UCSD-AML1 (cell line): ENCODE measurements around the gene BTF3L4.
"Not testable (repeated sequence)": the region's sequence is repeated elsewhere in the genome, so short reads cannot be mapped to it uniquely, and the experiment has no call there.

ENCODE experiments used
- DNase-seq: peaks from one replicate; lab custom pipeline; 2025; ENCODE audit not compliant: unreplicated experiment; lab: John Stamatoyannopoulos, UW

BTF3L4 gene

GRCh38 chr1:52055066-52055865, 829 bp upstream of the BTF3L4 start, which contains the start of gene TXNDC12:
Gene TXNDC12, minus strand, starts transcription at chr1:52055191. Its CDS starts 95 bp downstream, at chr1:52055096.
- peak; percentile 86 for DNase-seq

GRCh38 chr1:52055866-52056162, 281 bp upstream of the BTF3L4 start:
- DNase-seq = no peak

DNA sequence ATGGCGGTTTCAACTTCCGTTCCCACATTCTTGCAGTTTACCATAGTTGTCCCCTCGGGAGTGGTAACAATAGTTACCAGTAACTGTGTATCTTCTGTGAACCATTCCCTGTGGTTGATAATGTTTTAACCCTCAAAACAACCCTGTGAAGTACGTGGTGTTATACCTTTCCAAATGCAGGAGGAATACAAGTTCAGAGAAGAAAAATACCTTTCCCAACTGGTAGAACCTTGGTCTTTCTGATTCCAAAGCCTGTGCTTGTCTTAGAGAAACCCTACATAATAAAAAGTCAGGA, 789 bp downstream of the BTF3L4 start:
- no peak for DNase-seq

DNA sequence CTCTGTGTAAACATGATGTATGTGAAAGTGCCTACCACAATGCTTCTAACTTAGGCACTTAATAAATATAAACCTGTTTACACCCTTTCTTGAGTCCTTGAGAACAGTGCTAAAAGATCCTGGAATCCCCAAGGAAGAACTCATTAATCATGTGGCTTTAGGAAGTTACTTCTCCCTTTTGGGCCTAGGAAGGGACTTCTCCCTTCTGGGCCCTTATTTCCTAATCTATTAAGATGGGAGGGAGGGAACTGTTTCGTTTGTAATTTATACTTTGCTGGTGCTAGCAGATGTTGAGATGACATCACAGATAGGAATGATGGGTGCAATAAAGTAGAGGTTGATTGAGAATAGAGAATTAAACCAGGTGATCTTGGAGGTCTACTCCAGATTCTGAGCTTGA, 1.2 kb downstream of the BTF3L4 start:
- DNase-seq = no peak

DNA sequence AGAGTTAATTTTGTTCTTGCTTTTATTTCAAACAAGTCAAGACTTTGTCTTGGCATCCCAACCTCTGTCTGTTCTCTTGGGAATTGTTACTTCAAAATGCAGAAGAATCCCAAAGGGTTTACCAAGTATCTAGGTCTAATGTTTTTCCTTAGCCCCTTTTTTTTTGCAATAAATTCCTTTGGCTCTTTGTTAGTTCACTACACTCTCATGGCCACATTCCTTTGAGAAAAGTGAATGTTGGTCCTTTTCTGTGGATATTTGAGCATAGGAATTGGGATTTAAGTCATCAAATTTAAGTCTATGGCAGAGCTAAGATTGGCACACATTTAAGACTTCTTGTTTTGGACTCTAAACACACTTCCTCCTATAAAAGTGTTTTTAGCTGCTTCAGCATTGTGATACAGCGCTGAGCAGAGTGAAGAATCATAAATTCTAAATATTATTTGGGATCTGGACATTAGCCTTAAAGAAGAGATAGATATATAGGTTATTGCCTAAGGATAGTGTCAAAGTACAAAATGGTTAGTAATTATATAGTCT, 1.9 kb downstream of the BTF3L4 start:
- no peak for DNase-seq

- no peak for DNase-seq
Observed at GRCh38 chr1:52059321-52059720, 3.2 kb downstream of the BTF3L4 start.

DNA sequence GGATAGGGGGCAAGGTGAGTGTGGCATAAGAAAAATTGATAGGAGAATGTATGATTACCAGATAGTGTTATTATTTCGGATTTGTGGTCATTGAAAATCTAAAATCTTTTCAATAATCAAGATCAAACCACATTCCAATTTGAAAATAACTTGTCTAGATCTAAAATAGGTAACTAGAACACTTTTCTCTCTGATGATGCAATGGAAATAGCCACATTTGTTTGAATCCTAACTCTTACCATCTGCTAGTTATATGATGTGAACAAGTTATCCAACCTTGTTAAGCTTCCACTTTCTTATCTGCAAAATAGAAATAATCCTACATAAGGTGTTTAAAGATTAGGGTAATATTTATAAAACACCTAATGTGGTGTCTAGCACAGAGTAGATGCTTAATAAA, 3.8 kb downstream of the BTF3L4 start:
- no peak for DNase-seq

DNA sequence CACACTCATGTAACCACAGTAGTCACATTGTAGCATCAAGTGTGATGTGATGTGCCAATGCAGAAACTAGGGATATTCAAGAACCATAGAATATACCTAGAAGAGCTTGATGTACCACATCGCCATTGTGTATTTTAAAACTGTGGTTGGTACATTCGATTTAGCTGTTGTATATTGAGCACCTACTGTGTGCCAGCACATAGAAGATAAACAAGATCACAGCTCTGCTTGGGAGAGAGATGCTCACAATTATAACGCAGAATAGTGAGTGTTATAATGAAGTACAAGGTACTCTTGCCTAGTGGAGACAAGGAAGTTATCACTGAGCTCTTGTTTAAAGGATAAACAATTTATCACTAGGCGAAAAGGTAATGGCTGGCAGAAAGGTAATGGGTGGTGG, 4.7 kb downstream of the BTF3L4 start:
- no peak for DNase-seq

- DNase-seq = no peak
Observed at GRCh38 chr1:52063192-52063591, 7.1 kb downstream of the BTF3L4 start.

- no peak for DNase-seq
Observed at GRCh38 chr1:52070704-52071103, 14.6 kb downstream of the BTF3L4 start.

DNA sequence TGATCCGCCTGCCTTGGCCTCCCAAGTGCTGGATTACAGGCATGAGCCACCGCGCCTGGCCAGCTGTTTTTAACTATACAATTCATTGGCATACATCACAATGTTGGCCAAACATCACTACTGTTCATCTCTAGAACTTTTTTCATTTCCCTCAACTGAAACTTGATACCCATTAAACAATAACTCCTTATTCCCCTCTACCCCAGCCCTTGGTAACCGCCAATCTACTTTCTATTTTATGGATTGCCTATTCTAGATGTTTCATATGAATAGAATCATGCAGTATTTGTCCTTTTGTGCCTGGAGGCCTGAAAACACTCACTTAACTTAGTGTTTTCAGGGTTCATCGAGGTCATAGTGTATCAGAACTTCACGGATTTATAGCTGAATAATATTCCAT, 16.2 kb downstream of the BTF3L4 start:
- no peak for DNase-seq

GRCh38 chr1:52077277-52077676, 21.2 kb downstream of the BTF3L4 start:
- DNase-seq = not testable (repeated sequence)

DNA sequence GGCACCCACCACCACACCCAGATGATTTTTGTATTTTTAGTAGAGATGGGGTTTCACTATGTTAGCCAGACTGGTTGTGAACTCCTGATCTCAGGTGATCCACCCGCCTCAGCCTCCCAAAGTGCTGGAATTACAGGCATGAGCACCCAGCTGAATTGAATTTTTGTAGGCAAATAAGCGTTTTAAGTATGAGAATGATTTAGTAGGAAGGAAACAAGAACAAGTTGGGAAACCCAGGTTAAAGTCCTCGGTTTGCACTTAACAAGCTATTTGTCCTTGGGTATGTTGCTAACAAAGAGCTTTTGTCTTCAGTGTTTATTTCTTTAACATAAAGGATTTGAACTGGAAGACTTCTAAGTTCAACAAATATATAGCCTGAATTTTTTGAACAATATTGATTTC, 23.9 kb downstream of the BTF3L4 start:
- DNase-seq = no peak

DNA sequence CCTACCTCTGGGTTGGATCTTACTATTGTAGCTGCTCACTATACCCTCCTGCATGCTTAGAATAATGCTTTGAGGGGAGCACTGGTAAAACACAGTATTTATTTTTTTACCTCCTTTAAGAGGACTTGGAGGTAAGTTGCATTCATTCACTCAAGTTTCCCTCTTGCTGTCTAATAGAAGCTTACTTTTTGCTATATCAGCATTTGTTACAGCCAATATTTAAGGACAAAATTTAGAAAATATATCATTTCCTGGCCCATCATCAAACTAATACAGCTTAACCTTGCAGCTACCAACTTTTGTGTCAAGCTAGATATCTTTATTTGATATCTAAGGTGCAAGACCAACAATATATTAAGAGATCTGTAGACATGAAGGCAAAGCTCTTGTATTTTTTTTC, 31.8 kb downstream of the BTF3L4 start:
- not testable (repeated sequence) for DNase-seq

DNA sequence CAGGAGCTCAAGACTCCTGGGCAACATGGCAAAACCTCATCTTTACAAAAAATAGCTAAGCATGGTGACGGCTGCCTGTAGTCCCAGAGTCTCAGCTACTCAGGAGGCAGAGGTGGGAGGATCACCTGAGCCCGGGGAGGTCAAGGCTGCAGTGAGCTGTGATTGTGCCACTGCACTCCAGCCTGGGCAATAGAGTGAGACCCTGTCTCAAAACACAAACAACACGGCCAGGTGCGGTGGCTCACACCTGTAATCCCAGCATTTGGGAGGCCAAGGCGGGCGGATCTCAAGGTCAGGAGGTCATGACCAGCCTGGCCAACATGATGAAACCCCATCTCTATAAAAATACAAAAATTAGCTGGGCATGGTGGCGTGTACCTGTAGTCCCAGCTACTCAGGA, 38.2 kb downstream of the BTF3L4 start:
- DNase-seq = not testable (repeated sequence)

- DNase-seq = no peak
Observed at GRCh38 chr1:52096216-52096615, 40.1 kb downstream of the BTF3L4 start.

- no peak for DNase-seq
Observed at GRCh38 chr1:52098139-52098871, 42.2 kb downstream of the BTF3L4 start.

GRCh38 chr1:52102336-52103013, 46.4 kb downstream of the BTF3L4 start:
- no peak for DNase-seq

DNA sequence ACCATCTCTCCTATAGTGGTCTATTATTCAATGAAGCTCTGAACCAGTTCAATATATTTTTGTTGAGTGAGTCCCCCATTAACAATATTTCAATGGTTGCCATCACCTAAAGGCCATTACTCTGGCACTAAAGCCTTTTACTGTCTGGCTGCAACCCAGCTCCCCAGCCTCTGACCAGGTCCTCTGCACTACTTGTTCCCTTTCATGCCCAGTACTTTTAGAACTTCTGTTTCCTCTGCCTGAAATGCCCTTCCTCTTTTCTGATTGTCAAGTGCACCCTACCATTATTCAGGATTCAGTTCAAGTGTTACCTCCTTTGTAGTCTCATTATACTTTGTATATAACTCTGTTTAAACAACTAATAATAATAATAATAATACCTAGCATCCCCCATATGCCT, 55.4 kb downstream of the BTF3L4 start:
- DNase-seq = no peak

DNA sequence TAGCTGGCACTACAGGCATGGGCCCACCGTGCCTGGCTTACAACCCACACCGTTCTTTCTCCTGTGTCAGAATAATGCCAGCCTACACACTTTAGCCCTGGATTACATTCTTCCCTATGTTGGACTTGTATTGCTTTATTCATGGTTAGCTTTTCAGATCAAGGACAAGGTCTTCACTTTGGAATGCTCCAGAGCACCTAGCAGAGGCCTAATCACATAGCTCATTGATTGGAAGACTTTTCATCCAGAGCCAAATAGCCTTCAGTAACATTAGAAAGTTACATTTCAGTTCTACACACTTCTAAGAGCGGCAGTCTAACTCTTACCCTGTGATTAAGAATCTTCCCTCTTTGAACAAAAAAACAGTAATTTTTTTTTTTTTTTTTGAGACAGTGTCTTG, 56.4 kb downstream of the BTF3L4 start:
- no peak for DNase-seq

GRCh38 chr1:52119301-52120079, 63.4 kb downstream of the BTF3L4 start:
- no peak for DNase-seq
